GM06990 (cell line): Measurements from ENCODE around the gene UST.
A peak's percentile ranks its signal among the peaks of the same experiment; 100 is the strongest.

ENCODE experiments used
- DNase-seq: peaks from one replicate; pipeline ENCODE4 v3.0.0-alpha.2; 2011; ENCODE audit not compliant: insufficient read length; ENCODE audit errors: extremely low read depth
- H3K27me3 ChIP-seq: replicated peaks from 2 replicates; pipeline ENCODE4 v1.6.0; 2011; ENCODE audit warnings: low read length; ENCODE audit not compliant: control insufficient read depth, insufficient read depth
- H3K36me3 ChIP-seq: 2 replicates; pipeline ENCODE4 v1.5.1; 2011; ENCODE audit warnings: low read length; ENCODE audit not compliant: control insufficient read depth, insufficient read depth
- H3K4me3 ChIP-seq: replicated peaks from 2 replicates; pipeline ENCODE4 v1.5.1; 2011; ENCODE audit warnings: low read depth, mild to moderate bottlenecking, control low read depth, low read length
- CTCF ChIP-seq: IDR thresholded peaks from 2 replicates; pipeline ENCODE4 v1.5.1; 2011; ENCODE audit warnings: low read length, control low read depth, mild to moderate bottlenecking, inconsistent platforms; ENCODE audit not compliant: insufficient read depth, poor library complexity, severe bottlenecking

The UST gene

GRCh38 chr6:149054559-149055194 lies 307.8 kb downstream of the UST start:
- Histone ChIP-seq H3K36me3 (no peaks in the 10 kb centered on the region), H3K4me3 (no peak overlapping the region), H3K27me3 (no peaks in the 10 kb centered on the region)
- peak; percentile 64 for DNase-seq
- TF ChIP-seq CTCF = no peak

- Histone ChIP-seq H3K36me3 (no peaks in the 10 kb centered on the region), H3K27me3 (no peaks in the 10 kb centered on the region), H3K4me3 (no peak overlapping the region)
- peak; percentile 62 for DNase-seq
- TF ChIP-seq CTCF = no peak
These were observed 308.5 kb downstream of the UST start for GRCh38 chr6:149055195-149055899.

DNA sequence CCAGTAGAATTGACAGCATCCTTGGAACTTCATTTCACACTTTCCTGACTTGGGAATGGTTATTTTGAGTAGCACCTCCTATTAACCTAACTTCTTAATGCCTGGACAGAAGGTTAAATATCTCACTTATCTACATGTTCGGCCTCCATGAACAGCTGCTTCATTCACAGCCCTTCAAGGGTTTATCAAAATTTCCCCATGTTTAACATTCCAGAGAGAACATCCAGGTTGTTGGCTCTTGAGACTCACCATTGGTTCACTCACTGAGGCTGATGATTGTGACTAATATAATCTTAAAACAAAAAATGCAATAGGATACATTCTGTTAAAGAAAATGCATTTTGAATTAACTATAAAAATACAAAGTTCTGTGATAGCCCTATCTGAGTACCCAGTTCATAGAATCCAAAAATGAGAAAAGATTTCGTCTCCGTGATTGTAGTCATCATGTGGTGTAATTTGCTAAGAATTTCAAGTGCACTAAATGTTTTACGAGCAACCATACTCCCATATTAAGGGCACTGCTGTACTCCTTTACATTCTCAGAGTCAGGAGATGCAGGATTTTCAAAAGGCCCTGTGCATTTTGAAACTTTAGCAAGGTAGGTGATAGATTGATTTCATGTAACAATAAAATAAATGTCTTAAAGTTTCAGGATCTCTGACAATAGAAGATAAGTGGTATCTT lies 310.1 kb downstream of the UST start:
- no peaks in the 10 kb centered on the region for H3K27me3 ChIP-seq
- no peak for TF ChIP-seq CTCF
- H3K36me3 ChIP-seq = no peaks in the 10 kb centered on the region
- H3K4me3 ChIP-seq = no peak overlapping the region
- no peak for DNase-seq

GRCh38 chr6:149057464-149057840 lies 310.6 kb downstream of the UST start:
- DNase-seq = no peak
- H3K36me3 ChIP-seq = no peaks in the 10 kb centered on the region
- TF ChIP-seq CTCF = no peak
- no peaks in the 10 kb centered on the region for H3K27me3 ChIP-seq
- H3K4me3 ChIP-seq = no peak overlapping the region

GRCh38 chr6:149059557-149059956 lies 312.7 kb downstream of the UST start:
- DNase-seq = no peak
- Histone ChIP-seq H3K27me3 (no peaks in the 10 kb centered on the region), H3K4me3 (no peak overlapping the region), H3K36me3 (no peaks in the 10 kb centered on the region)
- TF ChIP-seq CTCF = no peak
